Heart right ventricle (tissue), 16 donors: ENCODE measurements around the gene KRT39. TPM values are rescaled to one million over a fixed set of nuclear protein-coding genes. Genes with fewer than 3 reads are reported as not detected.

ENCODE experiments used
- ATAC-seq, 8 donors: fragments of 200-7000 bp; cut with Tn5 transposase; one replicate each; pipeline ENCODE4 v1.9.1; 2020; ENCODE audit warnings: mild to moderate bottlenecking in 8 of 8, moderate library complexity in 8 of 8, moderate number of reproducible peaks in 1 of 8
- DNase-seq, 2 donors: peaks; one replicate each; pipeline ENCODE4 v3.0.0-alpha.2; 2020
- H3K27ac ChIP-seq, 10 donors: fragments of 200-600 bp; sonication (generic) in 2 of 10; one replicate each; pipeline versions ENCODE4 v1.5.0 to v1.8.0; 2020 to 2022; ENCODE audit warnings: mild to moderate bottlenecking in 3 of 10
- H3K27me3 ChIP-seq, 7 donors: fragments of 200-600 bp; one replicate each; pipeline ENCODE4 v1.8.0; 2021 to 2022; ENCODE audit warnings: mild to moderate bottlenecking in 2 of 7
- H3K36me3 ChIP-seq, 9 donors: fragments of 200-600 bp; sonication (generic) in 1 of 9; one replicate each; pipeline versions ENCODE4 v1.5.0 to v1.8.0; 2020 to 2022; ENCODE audit warnings: mild to moderate bottlenecking in 2 of 9
- H3K4me1 ChIP-seq, 9 donors: fragments of 200-600 bp; sonication (generic) in 1 of 9; one replicate each; pipeline versions ENCODE4 v1.5.0 to v1.8.0; 2020 to 2022; ENCODE audit warnings: mild to moderate bottlenecking in 4 of 9
- H3K4me3 ChIP-seq, 10 donors: fragments of 200-600 bp; sonication (generic) in 2 of 10; one replicate each; pipeline versions ENCODE4 v1.5.0 to v1.8.0; 2020 to 2022; ENCODE audit warnings: mild to moderate bottlenecking in 7 of 10, moderate library complexity in 2 of 10
- H3K9me3 ChIP-seq, 11 donors: fragments of 200-600 bp in 10 of 11; sonication (generic) in 2 of 11; one replicate each; pipeline versions ENCODE4 v1.5.0 to v1.8.0; 2013 to 2022; ENCODE audit warnings: mild to moderate bottlenecking in 2 of 11, control low read depth in 1 of 11, moderate library complexity in 1 of 11
- CTCF ChIP-seq, 9 donors: fragments of 200-600 bp; sonication (generic) in 2 of 9; IDR thresholded peaks; one replicate each; pipeline versions ENCODE4 v1.5.0 to v1.8.0; 2021 to 2022; ENCODE audit warnings: antibody characterized with exemption in 9 of 9, mild to moderate bottlenecking in 5 of 9, moderate library complexity in 1 of 9
- WGBS, 2 donors: extraction: QIAGEN DNeasy Blood & Tissue Kit; methylation state at CpG; one replicate each; pipeline ENCODE4 v1.1.7; 2013; ENCODE audit warnings: inconsistent platforms in 1 of 2; 5-methylcytosine and 5-hydroxymethylcytosine counted together
- intact Hi-C, 10 donors: fragments of 100-400 bp; cut with DNase I; formaldehyde crosslinking; loops; one replicate each; pipeline versions ENCODE4 v1.11.1 to v1.14.2; 2022
- polyA plus RNA-seq, 2 donors: library from polyadenylated mRNA; stranded (reverse); fragments of 200-250 nt; gene quantifications; one replicate each; pipeline ENCODE4 v1.2.3, GENCODE V29; 2013
- total RNA-seq, 10 donors: library from RNA; stranded (reverse); fragmentation: NEBNext Ultra II Directional in 3 of 10; extraction: Animal tissue kit (Norgen Biotek cat#: 25700) in 3 of 10; gene quantifications; one replicate each; pipeline versions ENCODE4 v1.2.1 to v1.2.4, GENCODE V29; 2021 to 2023
- donor health status: Arrhythmogenic right ventricular cardiomyopathy.
- donor health status: ischemic (EF 13 %, LVEDD 7.1; RV severe dilation, severe dysfunction).
- donor health status: healthy with polysubstance abuse.
- donor health status: DM: no; HTN: yes; CAD: no.
- donor health status: DM: no; HTN: no; CAD: no.
- donor health status: ischemic (EF 25% LVEDD 6.9; RV normal size, moderate dysfunction).
- donor health status: ischemic (EF 25% LVEDD 5.7; RV mildly dilated, moderate dysfunction).
- donor health status: healthy.
- donor health status: DM: yes; HTN: yes; CAD: no.
- donor health status: Ischemic cardiomyopathy.
- donor health status: ischemic (EF 35%, LVEDD 5.7; RV mildly dilated, moderate dysfunction).
- donor health status: nonischemic (EF 11% LVEDD 7.7; RV severe dilation, severe dysfunction).
- donor health status: DM: yes; HTN: yes; CAD: no.
- donor health status: PGD.
- donor health status: ischemic (EF 29% LVEDD 5.4; RV normal size, mild dysfunction).
- donor health status: nonischemic (EF 23%, LVEDD 6.1; RV moderate dilation, normal function).

KRT39 gene
- total and polyA plus RNA-seq, 12 donors, result not detected

GRCh38 chr17:40958086-40958953, 8.4 kb downstream of the KRT39 start:
- Histone ChIP-seq H3K4me1 (no peaks in the 10 kb centered on the region), H3K9me3 (no peaks in the 10 kb centered on the region), H3K36me3 (no peaks in the 10 kb centered on the region), H3K4me3 (no peak overlapping the region), H3K27me3 (peaks cover 0 to 23% (median 17%) of the 10 kb centered on the region in 7 donors), H3K27ac (no peak overlapping the region)
- no peak for ATAC-seq
- intact Hi-C loops, result no loop called here
- no peak for DNase-seq
- TF ChIP-seq CTCF (IDR thresholded peaks at IDR 0.05), result no peak
- 75 to 78% methylated on average over 12 of the region's 12 CpGs for WGBS, 2 donors

GRCh38 chr17:40956401-40957254, 10.1 kb downstream of the KRT39 start:
- intact Hi-C loops, result no loop called here
- WGBS, 2 donors, result 76 to 80% methylated on average over 8 of the region's 8 CpGs
- Histone ChIP-seq H3K9me3 (no peaks in the 10 kb centered on the region), H3K4me1 (no peaks in the 10 kb centered on the region), H3K27ac (no peak overlapping the region), H3K27me3 (peaks cover 0 to 18% (median 16%) of the 10 kb centered on the region in 7 donors), H3K4me3 (no peak overlapping the region), H3K36me3 (no peaks in the 10 kb centered on the region)
- DNase-seq (no peak), ATAC-seq (no peak)
- TF ChIP-seq CTCF (IDR thresholded peaks at IDR 0.05), result no peak

GRCh38 chr17:40953881-40954280, 12.9 kb downstream of the KRT39 start:
- intact Hi-C loops, result no loop called here
- ATAC-seq (no peak), DNase-seq (no peak)
- TF ChIP-seq CTCF (IDR thresholded peaks at IDR 0.05), result no peak
- Histone ChIP-seq H3K27ac (no peak overlapping the region), H3K4me3 (no peak overlapping the region), H3K4me1 (no peaks in the 10 kb centered on the region), H3K36me3 (no peaks in the 10 kb centered on the region), H3K27me3 (peaks cover 0 to 36% (median 27%) of the 10 kb centered on the region in 7 donors), H3K9me3 (no peaks in the 10 kb centered on the region)
- WGBS, 2 donors, result 80 to 84% methylated on average over 2 of the region's 2 CpGs

DNA sequence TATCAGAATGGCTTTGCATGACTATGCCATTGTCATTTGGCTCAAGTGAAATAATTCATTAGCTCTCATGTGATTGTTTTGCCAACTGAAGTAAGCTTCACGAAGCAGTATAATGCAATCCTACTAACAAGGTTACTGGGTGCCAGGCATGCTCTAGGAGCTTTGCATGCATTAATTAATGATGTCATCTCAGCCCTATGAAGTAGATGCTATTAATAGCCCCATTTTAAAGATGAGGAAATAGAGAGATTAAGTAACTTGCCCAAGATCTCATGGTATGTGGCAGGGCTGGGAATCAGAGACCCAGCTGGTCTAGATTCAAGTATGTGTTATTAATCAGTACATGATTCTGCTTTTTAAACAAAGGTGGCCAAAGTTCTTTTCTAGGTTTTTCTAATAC, 14.1 kb downstream of the KRT39 start:
- WGBS, 2 donors, result 58 to 71% methylated on average over 1 of the region's 1 CpG

More for the DNA sequence above, 14.1 kb downstream of the KRT39 start:
- no peak overlapping the region for H3K27ac ChIP-seq
- no peaks in the 10 kb centered on the region for H3K9me3 ChIP-seq
- H3K36me3 ChIP-seq, result no peaks in the 10 kb centered on the region
- ATAC-seq (no peak), DNase-seq (no peak)
- intact Hi-C loops, result no loop called here
- TF ChIP-seq CTCF (IDR thresholded peaks at IDR 0.05), result no peak
- H3K4me1 ChIP-seq, result no peaks in the 10 kb centered on the region
- H3K4me3 ChIP-seq, result no peak overlapping the region
- peaks cover 0 to 49% (median 39%) of the 10 kb centered on the region in 7 donors for H3K27me3 ChIP-seq
